Measurements from ENCODE around the gene CACNA1G. TPM values are rescaled to one million over a fixed set of nuclear protein-coding genes. Genes with fewer than 3 reads are reported as not detected.

Gene CACNA1G
- total and polyA plus RNA-seq, 2 experiments from 2014 or later, result 0.06 to 0.97 TPM

DNA sequence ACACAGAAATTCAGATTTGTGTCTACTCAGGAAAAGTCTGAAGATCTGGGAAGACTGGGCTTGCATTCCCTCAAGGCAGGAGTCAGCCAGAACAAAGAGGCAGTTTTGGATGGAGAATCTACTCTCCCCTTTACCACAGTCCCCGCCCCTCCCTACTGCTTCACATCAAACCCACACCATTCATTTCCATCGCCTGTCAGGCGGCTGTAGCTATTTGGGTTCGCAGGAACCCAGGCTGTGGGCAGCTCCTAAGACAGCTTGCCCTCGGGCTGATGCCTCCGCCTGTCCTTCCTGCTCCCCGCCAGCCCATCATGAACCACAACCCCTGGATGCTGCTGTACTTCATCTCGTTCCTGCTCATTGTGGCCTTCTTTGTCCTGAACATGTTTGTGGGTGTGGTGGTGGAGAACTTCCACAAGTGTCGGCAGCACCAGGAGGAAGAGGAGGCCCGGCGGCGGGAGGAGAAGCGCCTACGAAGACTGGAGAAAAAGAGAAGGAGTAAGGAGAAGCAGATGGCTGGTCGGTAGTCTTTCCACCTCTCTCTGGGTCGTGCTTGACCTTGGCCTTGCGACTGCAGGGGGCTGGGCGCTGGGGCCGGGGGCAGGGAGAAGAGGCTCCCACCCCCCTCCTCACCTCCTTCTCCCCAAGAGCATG is 47.1 kb downstream of the CACNA1G start:
- H3K4me1 ChIP-seq (ENCODE audit: insufficient read depth), result no peaks in the 10 kb centered on the region
- no peaks in the 10 kb centered on the region for H4K20me1 ChIP-seq (ENCODE audit: insufficient read depth)
- no peaks in the 10 kb centered on the region for H3K27me3 ChIP-seq (replicated peaks; ENCODE audit: insufficient read depth)
- no peak for DNase-seq
- no peaks in the 10 kb centered on the region for H3K9me2 ChIP-seq (ENCODE audit: insufficient read depth)
- H2AFZ ChIP-seq, result no peak overlapping the region
- no peak overlapping the region for H3K4me2 ChIP-seq (ENCODE audit: unreplicated experiment)
- no peak overlapping the region for H3K4me3 ChIP-seq
- TF ChIP-seq EZH2 (IDR thresholded peaks at IDR 0.05; ENCODE audit: insufficient read depth, poor library complexity, severe bottlenecking), result no peak
- no peak for TF ChIP-seq EZH2phosphoT487 (IDR thresholded peaks at IDR 0.05; ENCODE audit: insufficient read depth, low read depth)
- no peaks in the 10 kb centered on the region for H3K79me2 ChIP-seq (ENCODE audit: insufficient read depth)
- WGBS, 2 experiments (ENCODE audit: low coverage in 1 of 2, low lambda C conversion rate in 2 of 2, missing lambda C conversion rate in 2 of 2), result 88% methylated on average over 17 to 19 of the region's 19 CpGs
- H3K9me3 ChIP-seq (ENCODE audit: low read depth), result no peaks in the 10 kb centered on the region
- in situ Hi-C loops (cut with MboI), result no loop called here
- no peaks in the 10 kb centered on the region for H3K36me3 ChIP-seq (ENCODE audit: low read depth)
- H3K9ac ChIP-seq, result no peak overlapping the region
- no peaks in the 10 kb centered on the region for H3F3A ChIP-seq (ENCODE audit: insufficient read depth)
- H3K27ac ChIP-seq, result no peak overlapping the region

DNA sequence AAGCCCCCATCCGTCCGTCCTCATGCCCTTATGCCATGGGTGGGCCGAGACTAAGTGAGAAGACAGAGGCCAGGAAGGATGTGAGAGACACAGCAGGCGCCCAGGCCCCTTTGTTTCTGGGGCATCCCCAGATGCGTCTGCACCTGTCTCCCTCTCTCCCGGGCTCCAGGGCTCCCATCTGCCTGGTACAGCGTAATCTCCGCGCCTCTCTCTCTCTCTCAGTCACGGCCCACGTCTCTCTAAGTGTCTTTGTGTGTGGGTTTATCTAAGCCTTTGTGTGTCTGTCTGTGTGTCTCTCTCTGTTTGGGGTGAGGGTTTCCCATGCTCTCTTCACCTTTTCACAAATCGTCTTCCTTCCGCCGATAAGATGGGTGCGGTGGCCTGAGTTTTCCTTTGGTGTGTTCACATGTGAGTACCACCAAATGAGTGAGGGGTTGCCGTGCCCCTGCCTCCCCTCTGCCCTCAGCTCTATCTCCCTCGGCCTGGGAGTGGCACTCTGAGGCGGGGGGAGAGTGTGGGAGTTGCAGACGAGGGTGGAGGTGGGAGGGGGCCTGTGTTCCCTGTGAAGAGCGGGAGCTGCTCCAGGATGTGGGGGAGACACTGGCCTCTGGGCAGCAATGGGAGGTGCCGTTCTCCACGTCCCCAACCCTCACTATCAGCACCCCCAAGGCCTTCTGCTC is 48.3 kb downstream of the CACNA1G start:
- H3F3A ChIP-seq (ENCODE audit: insufficient read depth), result no peaks in the 10 kb centered on the region
- in situ Hi-C loops (cut with MboI), result no loop called here
- H2AFZ ChIP-seq, result no peak overlapping the region
- H3K4me1 ChIP-seq (ENCODE audit: insufficient read depth), result no peaks in the 10 kb centered on the region
- H3K9me2 ChIP-seq (ENCODE audit: insufficient read depth), result no peaks in the 10 kb centered on the region
- no peaks in the 10 kb centered on the region for H4K20me1 ChIP-seq (ENCODE audit: insufficient read depth)
- no peaks in the 10 kb centered on the region for H3K79me2 ChIP-seq (ENCODE audit: insufficient read depth)
- H3K4me2 ChIP-seq (ENCODE audit: unreplicated experiment), result no peak overlapping the region
- no peak overlapping the region for H3K4me3 ChIP-seq
- no peaks in the 10 kb centered on the region for H3K9me3 ChIP-seq (ENCODE audit: low read depth)
- no peak for TF ChIP-seq EZH2 (IDR thresholded peaks at IDR 0.05; ENCODE audit: insufficient read depth, poor library complexity, severe bottlenecking)
- TF ChIP-seq EZH2phosphoT487 (IDR thresholded peaks at IDR 0.05; ENCODE audit: insufficient read depth, low read depth), result no peak
- WGBS, 2 experiments (ENCODE audit: low coverage in 1 of 2, low lambda C conversion rate in 2 of 2, missing lambda C conversion rate in 2 of 2), result 83 to 90% methylated on average over 19 to 22 of the region's 22 CpGs
- no peak overlapping the region for H3K9ac ChIP-seq
- no peaks in the 10 kb centered on the region for H3K27me3 ChIP-seq (replicated peaks; ENCODE audit: insufficient read depth)
- H3K27ac ChIP-seq, result no peak overlapping the region
- DNase-seq, result no peak
- H3K36me3 ChIP-seq (ENCODE audit: low read depth), result no peaks in the 10 kb centered on the region

- Histone ChIP-seq H3K9me3 (ENCODE audit: low read depth) (no peaks in the 10 kb centered on the region), H3K27me3 (replicated peaks; ENCODE audit: insufficient read depth) (no peaks in the 10 kb centered on the region), H2AFZ (no peak overlapping the region), H3K9ac (no peak overlapping the region), H3K9me2 (ENCODE audit: insufficient read depth) (no peaks in the 10 kb centered on the region), H3K36me3 (ENCODE audit: low read depth) (no peaks in the 10 kb centered on the region), H3F3A (ENCODE audit: insufficient read depth) (no peaks in the 10 kb centered on the region), H3K27ac (no peak overlapping the region), H3K4me3 (no peak overlapping the region), H4K20me1 (ENCODE audit: insufficient read depth) (no peaks in the 10 kb centered on the region), H3K4me2 (ENCODE audit: unreplicated experiment) (no peak overlapping the region), H3K79me2 (ENCODE audit: insufficient read depth) (no peaks in the 10 kb centered on the region), H3K4me1 (ENCODE audit: insufficient read depth) (no peaks in the 10 kb centered on the region)
- DNase-seq, result no peak
- TF ChIP-seq EZH2 (IDR thresholded peaks at IDR 0.05; ENCODE audit: insufficient read depth, poor library complexity, severe bottlenecking) (no peak), EZH2phosphoT487 (IDR thresholded peaks at IDR 0.05; ENCODE audit: insufficient read depth, low read depth) (no peak)
- in situ Hi-C loops (cut with MboI), result no loop called here
- WGBS, 2 experiments (ENCODE audit: low coverage in 1 of 2, low lambda C conversion rate in 2 of 2, missing lambda C conversion rate in 2 of 2), result 97% methylated on average over 24 of the region's 24 CpGs
Measured at GRCh38 chr17:50609380-50610074, 49.0 kb downstream of the CACNA1G start.

DNA sequence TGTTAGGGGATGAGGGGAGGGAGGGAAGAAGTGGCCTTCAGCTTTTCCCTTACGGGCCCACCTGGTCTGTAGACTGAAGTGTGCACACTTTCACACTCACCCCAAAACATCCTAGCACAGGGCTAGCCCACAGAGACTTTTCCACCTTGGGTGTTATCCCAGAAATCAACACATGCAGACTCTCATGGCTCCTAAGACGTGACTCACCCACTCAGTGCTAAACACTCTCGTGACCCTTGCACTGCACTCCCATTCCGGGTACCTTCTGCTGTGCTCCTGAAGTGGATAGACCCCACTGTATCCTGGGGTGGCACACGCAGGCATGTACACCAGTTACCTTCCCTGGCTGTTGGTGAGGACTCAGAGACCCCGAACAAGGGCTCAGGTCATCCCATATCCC is 51.1 kb downstream of the CACNA1G start:
- Histone ChIP-seq H3K4me1 (ENCODE audit: insufficient read depth) (no peaks in the 10 kb centered on the region), H3K4me3 (no peak overlapping the region), H2AFZ (no peak overlapping the region), H3K9me3 (ENCODE audit: low read depth) (no peaks in the 10 kb centered on the region), H3F3A (ENCODE audit: insufficient read depth) (no peaks in the 10 kb centered on the region), H3K9ac (no peak overlapping the region), H3K27ac (no peak overlapping the region), H3K79me2 (ENCODE audit: insufficient read depth) (no peaks in the 10 kb centered on the region), H3K4me2 (ENCODE audit: unreplicated experiment) (no peak overlapping the region), H3K27me3 (replicated peaks; ENCODE audit: insufficient read depth) (no peaks in the 10 kb centered on the region), H3K9me2 (ENCODE audit: insufficient read depth) (no peaks in the 10 kb centered on the region), H3K36me3 (ENCODE audit: low read depth) (no peaks in the 10 kb centered on the region), H4K20me1 (ENCODE audit: insufficient read depth) (no peaks in the 10 kb centered on the region)
- no peak for TF ChIP-seq EZH2 (IDR thresholded peaks at IDR 0.05; ENCODE audit: insufficient read depth, poor library complexity, severe bottlenecking)
- TF ChIP-seq EZH2phosphoT487 (IDR thresholded peaks at IDR 0.05; ENCODE audit: insufficient read depth, low read depth), result no peak
- in situ Hi-C loops (cut with MboI), result no loop called here
- peak; percentile 37 for DNase-seq
- 64 to 66% methylated on average over 6 of the region's 6 CpGs for WGBS, 2 experiments (ENCODE audit: low coverage in 1 of 2, low lambda C conversion rate in 2 of 2, missing lambda C conversion rate in 2 of 2)
